GM13976 (cell line): Measurements from ENCODE around the gene GRIK3.

Source experiments
- DNase-seq: peaks from one replicate; pipeline ENCODE4 v3.0.0; 2012; ENCODE audit warnings: low spot score
- CTCF ChIP-seq: IDR thresholded peaks from 2 replicates; pipeline ENCODE4 v1.5.1; 2012; ENCODE audit warnings: borderline replicate concordance, mild to moderate bottlenecking; ENCODE audit not compliant: insufficient read depth; ENCODE audit errors: extremely low read depth, missing control alignments, control extremely low read depth
- in situ Hi-C: fragments of 300-500 bp; cut with MboI; formaldehyde crosslinking; loops from one replicate; pipeline ENCODE4 v1.12.0; 2022; ENCODE audit warnings: low sequenced_read_pairs, mixed read lengths, inconsistent platforms; ENCODE audit not compliant: unreplicated experiment

Gene GRIK3

GRCh38 chr1:36981771-36982622, 52.3 kb downstream of the GRIK3 start:
- no peak for DNase-seq
- in situ Hi-C loops: no loop called here
- no peak for TF ChIP-seq CTCF

- in situ Hi-C loops: no loop called here
- no peak for DNase-seq
Measured at GRCh38 chr1:36981126-36981525, 53.2 kb downstream of the GRIK3 start.

GRCh38 chr1:36977731-36978406, 56.4 kb downstream of the GRIK3 start:
- no peak for DNase-seq
- no peak for TF ChIP-seq CTCF
- in situ Hi-C loops: no loop called here

More at GRCh38 chr1:36981126-36981525, 53.2 kb downstream of the GRIK3 start:
- no peak for TF ChIP-seq CTCF

- TF ChIP-seq CTCF: no peak
- DNase-seq: no peak
- in situ Hi-C loops: no loop called here
Measured at GRCh38 chr1:36975642-36976041, 58.7 kb downstream of the GRIK3 start.

GRCh38 chr1:36973056-36973455, 61.3 kb downstream of the GRIK3 start:
- TF ChIP-seq CTCF: no peak
- in situ Hi-C loops: no loop called here
- no peak for DNase-seq

- in situ Hi-C loops: no loop called here
- no peak for TF ChIP-seq CTCF
- DNase-seq: no peak
Measured at GRCh38 chr1:36971852-36972618, 62.3 kb downstream of the GRIK3 start.
